Fibroblast of the aortic adventitia (primary cell): ENCODE results near the gene PLXND1. TPM values are rescaled to one million over a fixed set of nuclear protein-coding genes. Genes with fewer than 3 reads are reported as not detected.

Experiments used
- DNase-seq: peaks from one replicate; pipeline ENCODE4 v3.0.0-alpha.2; 2010; ENCODE audit warnings: low read depth
- H3K4me3 ChIP-seq: 2 replicates; pipeline ENCODE4 v1.5.1; 2011; ENCODE audit warnings: low read depth, mild to moderate bottlenecking, control low read depth, low read length, moderate library complexity
- CTCF ChIP-seq: IDR thresholded peaks from 2 replicates; pipeline ENCODE4 v1.5.1; 2011; ENCODE audit warnings: mild to moderate bottlenecking, low read length, control low read depth, inconsistent platforms; ENCODE audit not compliant: insufficient read depth
- total RNA-seq: library from RNA; depleted of rRNA; stranded (reverse); fragments of >200 nt; gene quantifications from 2 replicates; pipeline ENCODE4 v1.2.3, GENCODE V29; 2012; ENCODE audit warnings: low replicate concordance

PLXND1 gene
- total RNA-seq, 1 donor, result 31.4 TPM

- H3K4me3 ChIP-seq, result no peak overlapping the region
- no peak for TF ChIP-seq CTCF
- peak; percentile 35 for DNase-seq
Measured at GRCh38 chr3:129563850-129564535, 42.5 kb downstream of the PLXND1 start.

GRCh38 chr3:129563332-129563731 lies 43.1 kb downstream of the PLXND1 start:
- no peak for TF ChIP-seq CTCF
- H3K4me3 ChIP-seq, result no peak overlapping the region
- no peak for DNase-seq

GRCh38 chr3:129562803-129563202 lies 43.7 kb downstream of the PLXND1 start:
- TF ChIP-seq CTCF, result no peak
- no peak overlapping the region for H3K4me3 ChIP-seq
- DNase-seq, result no peak

GRCh38 chr3:129561619-129562248 lies 44.7 kb downstream of the PLXND1 start:
- TF ChIP-seq CTCF, result no peak
- H3K4me3 ChIP-seq, result no peak overlapping the region

GRCh38 chr3:129560911-129561594 lies 45.4 kb downstream of the PLXND1 start:
- H3K4me3 ChIP-seq, result peak overlapping the region; percentile 39
- peak; percentile 84 for DNase-seq
- TF ChIP-seq CTCF, result no peak

More at GRCh38 chr3:129561619-129562248, 44.7 kb downstream of the PLXND1 start:
- no peak for DNase-seq

- peak; percentile 76 for DNase-seq
Measured at GRCh38 chr3:129560269-129560787, 46.1 kb downstream of the PLXND1 start.

More at GRCh38 chr3:129560269-129560787, 46.1 kb downstream of the PLXND1 start:
- TF ChIP-seq CTCF, result no peak
- no peak overlapping the region for H3K4me3 ChIP-seq
